ACC112 (cell line): Measurements from ENCODE around the gene PHLDB3.

ENCODE experiments used
- H2AFZ ChIP-seq: fragments of 200-600 bp; sonication (generic); one replicate; pipeline ENCODE4 v1.6.0; 2017; ENCODE audit warnings: antibody characterized with exemption, low read length; ENCODE audit not compliant: unreplicated experiment
- H3K27ac ChIP-seq: fragments of 200-600 bp; sonication (generic); 2 replicates; pipeline ENCODE4 v1.5.1; 2014; ENCODE audit warnings: low read depth, mild to moderate bottlenecking, antibody characterized with exemption, low read length, moderate library complexity
- H3K27me3 ChIP-seq: fragments of 200-600 bp; sonication (generic); 2 replicates; pipeline ENCODE4 v1.6.1; 2014; ENCODE audit warnings: mild to moderate bottlenecking, antibody characterized with exemption, low read length, moderate library complexity, mixed read lengths; ENCODE audit not compliant: insufficient read depth
- H3K36me3 ChIP-seq: fragments of 200-600 bp; sonication (generic); 2 replicates; pipeline ENCODE4 v1.6.1; 2016; ENCODE audit warnings: mild to moderate bottlenecking, antibody characterized with exemption, low read length, moderate library complexity, mixed read lengths; ENCODE audit not compliant: insufficient read depth
- H3K4me1 ChIP-seq: fragments of 200-600 bp; sonication (generic); one replicate; pipeline ENCODE4 v1.6.1; 2016; ENCODE audit warnings: low read length, mixed read lengths; ENCODE audit not compliant: insufficient read depth, unreplicated experiment, control insufficient read depth
- H3K4me3 ChIP-seq: fragments of 200-600 bp; sonication (generic); 2 replicates; pipeline ENCODE4 v1.5.1; 2014; ENCODE audit warnings: mild to moderate bottlenecking, low read depth, low read length
- H3K79me2 ChIP-seq: fragments of 200-600 bp; sonication (generic); one replicate; pipeline ENCODE4 v1.6.0; 2016; ENCODE audit warnings: low read length; ENCODE audit not compliant: control insufficient read depth, unreplicated experiment, insufficient read depth

The PHLDB3 gene

DNA sequence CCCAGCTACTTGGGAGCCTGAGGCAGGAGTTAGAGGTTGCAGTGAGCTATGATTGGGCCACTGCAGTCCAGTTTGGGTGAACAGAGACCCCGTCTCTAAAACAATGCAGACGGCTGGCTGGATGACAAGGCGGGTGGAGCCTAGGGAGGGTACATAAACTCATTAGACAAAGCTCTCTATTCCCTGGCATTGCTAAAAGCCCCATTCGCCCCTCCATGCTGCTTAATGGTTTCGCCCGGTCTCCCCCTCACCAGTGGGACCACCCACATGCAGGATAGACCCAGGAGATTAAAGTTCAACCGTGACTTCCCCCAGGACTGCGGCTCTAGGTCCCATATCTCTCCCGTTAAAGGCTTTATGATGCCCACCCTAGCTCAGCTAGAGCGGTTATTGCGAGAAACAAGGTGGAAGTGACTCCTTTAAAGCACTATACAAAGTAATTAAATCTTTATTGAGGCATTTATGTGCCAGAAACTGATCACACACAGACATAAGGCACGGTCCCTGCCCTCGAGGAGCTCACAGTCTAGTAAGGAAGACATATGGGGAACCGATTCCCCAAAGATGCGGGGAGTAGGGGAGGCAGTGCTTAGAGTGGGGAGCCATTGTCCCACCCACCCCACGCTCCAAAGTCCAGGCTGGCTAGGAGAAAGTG lies 44.1 kb downstream of the PHLDB3 start:
- Histone ChIP-seq H3K4me1 (no peaks in the 10 kb centered on the region), H3K4me3 (no peak overlapping the region), H3K27me3 (no peaks in the 10 kb centered on the region), H3K79me2 (no peaks in the 10 kb centered on the region), H2AFZ (no peak overlapping the region), H3K27ac (no peak overlapping the region), H3K36me3 (no peaks in the 10 kb centered on the region)

DNA sequence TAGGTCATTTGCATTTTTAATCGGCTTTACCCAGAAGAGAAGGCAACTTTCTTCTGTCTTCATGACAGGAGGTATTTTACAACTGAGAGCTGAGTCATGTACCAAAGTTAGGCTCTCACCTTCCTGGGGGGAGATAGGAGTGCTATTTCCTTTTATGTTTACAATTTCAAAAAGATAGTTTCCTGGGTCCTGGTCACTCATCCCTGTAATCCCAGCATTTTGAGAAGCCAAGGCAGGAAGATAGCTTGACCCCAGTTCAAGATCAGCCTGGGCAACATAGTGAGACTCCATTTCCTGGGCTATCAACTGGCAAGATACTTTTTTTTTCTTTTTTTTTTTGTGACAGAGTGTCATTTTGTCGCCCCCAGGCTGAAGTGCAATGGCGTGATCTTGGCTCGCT lies 46.7 kb downstream of the PHLDB3 start:
- H3K27ac ChIP-seq, result no peak overlapping the region
- no peaks in the 10 kb centered on the region for H3K27me3 ChIP-seq
- no peaks in the 10 kb centered on the region for H3K4me1 ChIP-seq
- no peaks in the 10 kb centered on the region for H3K36me3 ChIP-seq
- no peak overlapping the region for H3K4me3 ChIP-seq
- H2AFZ ChIP-seq, result no peak overlapping the region
- no peaks in the 10 kb centered on the region for H3K79me2 ChIP-seq

DNA sequence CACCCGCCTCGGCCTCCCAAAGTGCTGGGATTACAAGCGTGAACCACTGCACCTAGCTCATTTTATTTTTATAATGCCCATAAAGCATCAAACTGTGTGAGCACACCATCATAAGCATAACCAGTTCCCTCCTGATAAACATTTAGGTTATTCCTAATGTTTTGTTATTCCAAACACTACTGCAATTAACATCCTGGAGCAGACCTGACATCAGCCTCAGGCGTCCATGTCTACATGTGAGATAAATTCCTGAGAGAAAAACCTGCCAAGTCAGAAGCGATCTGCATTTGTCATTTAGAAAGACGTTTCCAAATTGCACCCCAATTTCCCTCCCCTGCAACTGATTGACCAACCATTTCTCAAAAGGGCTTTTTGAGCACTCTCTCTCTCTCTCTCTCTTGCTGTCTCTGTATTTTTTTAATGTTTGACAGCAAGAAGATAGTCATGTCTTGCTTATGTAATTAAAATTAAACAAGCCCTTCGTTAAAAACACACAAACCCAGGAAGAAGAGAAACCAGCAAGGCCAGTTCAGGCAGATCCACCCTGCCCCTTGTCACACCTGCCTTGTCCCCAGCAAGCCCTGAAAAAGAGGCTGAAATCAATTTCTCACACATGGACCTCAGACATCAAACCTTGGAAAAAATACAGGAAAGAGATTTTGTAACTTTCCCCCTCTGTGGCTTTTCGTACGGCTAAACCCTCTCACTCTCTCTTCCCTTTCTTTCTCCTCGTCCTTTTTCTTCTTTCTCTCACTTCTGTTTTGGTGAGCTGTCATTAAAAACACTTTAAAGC lies 49.0 kb downstream of the PHLDB3 start:
- Histone ChIP-seq H3K27me3 (no peaks in the 10 kb centered on the region), H3K27ac (no peak overlapping the region), H3K4me3 (no peak overlapping the region), H3K79me2 (no peaks in the 10 kb centered on the region), H3K36me3 (no peaks in the 10 kb centered on the region), H3K4me1 (peaks cover 4% of the 10 kb centered on the region), H2AFZ (no peak overlapping the region)

DNA sequence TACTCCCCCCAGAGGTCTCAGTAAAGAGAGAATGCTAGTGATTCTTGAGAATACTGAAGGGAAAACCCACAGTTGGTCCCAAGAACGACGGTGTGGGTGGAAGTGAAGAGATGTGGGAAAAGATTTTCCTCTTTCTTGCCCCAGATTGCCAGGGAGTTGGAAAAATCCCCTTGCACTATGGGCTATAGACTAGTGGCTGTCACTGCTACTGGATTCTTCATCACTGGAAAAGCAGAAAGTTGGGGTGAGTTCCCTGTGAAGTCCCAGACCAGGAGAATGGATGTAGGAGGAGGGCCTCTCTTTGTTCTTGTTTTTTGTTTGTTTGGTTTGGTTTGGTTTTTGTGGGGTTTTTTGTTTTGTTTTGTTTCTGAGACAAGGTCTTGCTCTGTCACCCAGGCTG lies 50.5 kb downstream of the PHLDB3 start:
- H3K79me2 ChIP-seq, result no peaks in the 10 kb centered on the region
- no peaks in the 10 kb centered on the region for H3K27me3 ChIP-seq
- peaks cover 4% of the 10 kb centered on the region for H3K4me1 ChIP-seq
- H3K36me3 ChIP-seq, result no peaks in the 10 kb centered on the region
- no peak overlapping the region for H3K27ac ChIP-seq
- no peak overlapping the region for H2AFZ ChIP-seq
- no peak overlapping the region for H3K4me3 ChIP-seq

DNA sequence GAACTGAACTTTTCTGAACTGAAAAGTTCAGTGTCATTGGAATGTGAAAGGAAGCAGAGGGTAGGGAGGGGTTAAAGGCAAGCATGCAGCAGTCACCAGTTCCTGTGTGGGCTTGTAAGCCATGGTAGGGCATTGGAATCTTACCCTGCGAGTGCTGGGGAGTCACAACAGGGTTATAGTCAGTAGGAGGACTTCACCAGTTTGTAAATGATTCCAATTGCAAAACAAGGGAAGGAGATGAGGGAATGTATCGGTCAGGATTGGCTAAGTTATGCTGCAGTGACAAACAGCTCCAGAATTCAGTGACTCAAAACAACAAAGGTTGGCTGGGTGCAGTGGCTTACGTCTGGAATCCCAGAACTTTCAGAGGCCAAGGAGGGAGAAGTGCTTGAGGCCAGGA lies 52.0 kb downstream of the PHLDB3 start:
- Histone ChIP-seq H3K4me3 (no peak overlapping the region), H3K4me1 (peaks cover 4% of the 10 kb centered on the region), H2AFZ (no peak overlapping the region), H3K36me3 (no peaks in the 10 kb centered on the region), H3K27me3 (no peaks in the 10 kb centered on the region), H3K79me2 (no peaks in the 10 kb centered on the region), H3K27ac (no peak overlapping the region)

DNA sequence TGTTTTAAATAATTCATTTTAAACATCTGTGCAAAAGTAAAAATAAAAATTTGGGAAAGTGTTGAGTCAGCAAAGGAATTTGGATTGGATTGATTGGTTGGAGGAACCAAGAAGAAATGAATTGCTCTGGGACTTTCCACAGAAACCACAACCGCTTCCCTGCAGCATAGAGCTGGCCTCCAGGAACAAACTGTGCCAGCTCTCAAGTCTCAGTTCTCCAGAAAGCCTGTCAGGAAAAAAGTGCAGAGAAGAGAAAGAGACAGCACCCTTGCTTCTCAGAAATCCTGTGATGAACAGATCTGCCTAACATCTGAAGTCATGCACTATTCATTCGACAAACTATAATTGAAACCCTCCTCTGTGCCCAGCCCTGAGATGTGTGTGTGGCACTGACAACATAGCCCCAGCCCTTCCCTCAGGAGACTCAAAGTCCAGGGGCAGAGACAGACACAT lies 54.0 kb downstream of the PHLDB3 start:
- Histone ChIP-seq H3K79me2 (no peaks in the 10 kb centered on the region), H3K27me3 (no peaks in the 10 kb centered on the region), H3K4me1 (peaks cover 4% of the 10 kb centered on the region), H2AFZ (no peak overlapping the region), H3K27ac (peak overlapping the region; percentile 27), H3K4me3 (no peak overlapping the region), H3K36me3 (no peaks in the 10 kb centered on the region)

DNA sequence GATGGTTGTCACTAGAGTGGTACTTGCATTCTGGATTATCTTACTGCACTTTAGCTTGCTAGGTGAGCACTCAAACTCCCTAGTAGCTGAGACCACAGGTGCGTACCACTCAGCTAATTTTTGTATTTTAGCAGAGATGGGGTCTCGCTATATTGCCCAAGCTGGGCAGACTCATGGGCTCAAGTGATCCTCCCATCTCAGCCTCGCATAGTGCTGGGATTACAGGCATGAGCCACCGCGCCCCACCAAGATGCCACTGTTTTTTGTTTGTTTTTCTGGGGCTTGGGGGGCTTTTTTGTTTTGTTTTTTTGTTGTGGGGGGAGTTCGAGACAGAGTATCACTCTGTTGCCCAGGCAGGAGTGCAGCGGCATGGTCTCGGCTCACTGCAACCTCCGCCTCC lies 56.9 kb downstream of the PHLDB3 start:
- Histone ChIP-seq H3K4me1 (peaks cover 4% of the 10 kb centered on the region), H3K27ac (no peak overlapping the region), H3K4me3 (no peak overlapping the region), H3K36me3 (no peaks in the 10 kb centered on the region), H3K27me3 (no peaks in the 10 kb centered on the region), H2AFZ (no peak overlapping the region), H3K79me2 (no peaks in the 10 kb centered on the region)

DNA sequence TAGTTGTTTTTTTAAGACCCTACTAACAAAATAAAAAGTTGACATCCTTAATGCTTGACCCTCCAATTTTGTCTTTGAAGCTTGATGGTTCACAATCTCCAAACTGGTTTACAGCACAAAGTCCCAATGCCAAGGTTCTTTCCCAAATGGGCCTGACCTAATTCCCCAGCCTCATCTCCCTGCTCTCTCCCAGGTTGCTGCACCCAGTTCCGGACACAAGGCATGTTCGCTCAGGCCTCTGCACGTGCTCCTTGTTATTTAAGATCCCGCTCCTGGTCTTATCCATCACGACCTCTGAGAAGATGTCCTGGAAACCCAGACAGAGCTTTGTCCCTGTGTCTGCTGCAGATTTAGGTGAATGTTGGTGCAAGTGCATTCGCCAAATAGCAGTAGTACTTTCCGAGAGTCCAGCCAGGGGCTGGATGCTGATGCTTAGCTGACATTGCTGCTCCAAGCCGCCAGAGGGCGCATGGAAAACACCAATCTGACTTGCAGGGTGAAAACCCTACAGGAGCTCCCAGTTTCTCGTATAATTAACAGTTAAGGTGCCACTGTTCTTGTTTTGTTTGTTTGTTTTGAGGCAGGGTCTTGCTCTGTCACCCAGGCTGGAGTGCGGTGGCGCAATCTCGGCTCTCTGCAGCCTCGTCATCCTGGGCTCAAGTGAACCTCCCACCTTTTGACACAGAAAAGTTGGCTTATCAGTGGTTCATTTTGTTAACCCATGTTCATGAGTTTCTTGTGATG lies 57.6 kb downstream of the PHLDB3 start:
- Histone ChIP-seq H3K4me1 (peaks cover 4% of the 10 kb centered on the region), H3K4me3 (no peak overlapping the region), H3K79me2 (no peaks in the 10 kb centered on the region), H3K36me3 (no peaks in the 10 kb centered on the region), H3K27ac (no peak overlapping the region), H3K27me3 (no peaks in the 10 kb centered on the region), H2AFZ (no peak overlapping the region)

DNA sequence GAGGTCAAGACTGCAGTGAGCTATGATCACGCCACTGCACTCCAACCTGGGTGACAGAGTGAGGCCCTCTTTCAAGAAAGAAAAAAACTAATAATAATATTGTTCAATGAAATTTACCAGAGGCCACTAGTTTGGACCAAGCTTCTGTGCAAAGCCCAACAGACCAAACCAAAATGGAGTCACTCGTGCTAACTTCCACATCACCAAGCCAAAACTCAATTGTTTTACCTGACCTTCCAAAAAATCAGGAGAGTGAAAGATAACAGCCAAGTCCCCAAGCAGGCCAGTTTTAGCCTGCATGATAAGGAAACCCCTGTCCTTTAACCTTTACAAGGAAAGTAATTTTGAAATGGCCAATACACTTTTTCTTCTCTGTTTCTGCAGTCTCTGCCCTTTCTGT lies 59.1 kb downstream of the PHLDB3 start:
- Histone ChIP-seq H3K4me1 (no peaks in the 10 kb centered on the region), H3K4me3 (no peak overlapping the region), H3K36me3 (no peaks in the 10 kb centered on the region), H3K27me3 (no peaks in the 10 kb centered on the region), H2AFZ (no peak overlapping the region), H3K79me2 (no peaks in the 10 kb centered on the region), H3K27ac (no peak overlapping the region)

DNA sequence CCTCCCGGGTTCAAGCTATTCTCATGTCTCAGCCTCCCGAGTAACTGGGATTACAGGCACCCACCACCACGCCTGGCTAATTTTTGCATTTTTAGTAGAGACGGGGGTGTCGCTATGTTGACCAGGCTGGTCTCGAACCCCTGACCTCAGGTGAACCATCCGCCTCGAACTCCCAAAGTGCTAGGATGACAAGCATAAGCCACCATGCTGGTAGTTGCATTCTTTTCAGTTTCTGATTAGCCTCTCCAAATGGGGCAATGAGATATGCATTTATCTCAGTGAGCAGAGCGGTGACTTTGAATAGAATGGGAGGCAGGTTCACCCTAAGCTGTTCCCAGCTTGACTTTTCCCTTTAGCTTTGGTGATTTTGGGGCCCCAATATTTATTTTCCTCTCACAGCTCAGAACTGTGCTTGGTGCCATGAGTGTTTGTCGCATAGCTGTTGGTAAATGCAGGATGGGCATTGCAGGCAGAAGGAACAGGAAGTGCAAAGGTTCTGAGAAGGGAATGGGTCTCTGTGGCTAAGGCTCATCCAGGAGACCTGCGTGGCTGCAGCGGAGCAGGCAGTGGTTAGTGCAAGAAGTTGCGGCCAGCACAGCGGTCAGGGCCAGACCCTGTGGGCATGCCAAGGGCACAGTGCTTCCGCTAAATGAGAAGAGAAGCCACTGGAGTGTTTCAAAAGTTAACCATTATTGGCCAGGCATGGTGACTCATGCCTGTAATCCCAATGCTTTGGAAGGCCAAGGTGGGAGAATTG lies 59.8 kb downstream of the PHLDB3 start:
- Histone ChIP-seq H3K27me3 (no peaks in the 10 kb centered on the region), H3K4me3 (no peak overlapping the region), H3K27ac (no peak overlapping the region), H3K36me3 (no peaks in the 10 kb centered on the region), H3K79me2 (no peaks in the 10 kb centered on the region), H2AFZ (no peak overlapping the region), H3K4me1 (no peaks in the 10 kb centered on the region)
